IMR-90 (cell line): ENCODE measurements around the gene BEAN1.
"Not testable (repeated sequence)": the region's sequence is repeated elsewhere in the genome, so short reads cannot be mapped to it uniquely, and the experiment has no call there.

Experiments used
- BHLHE40 ChIP-seq: fragments of 150-350 bp; IDR thresholded peaks from 2 replicates; pipeline ENCODE4 v1.6.1; 2016; ENCODE audit warnings: mild to moderate bottlenecking, low read depth, low read length
- CEBPB ChIP-seq: IDR thresholded peaks from 2 replicates; pipeline ENCODE4 v1.6.1; 2012; ENCODE audit warnings: low read depth, low read length, improper control_type of control experiment
- CHD1 ChIP-seq: IDR thresholded peaks from 2 replicates; pipeline ENCODE4 v1.6.1; 2012; ENCODE audit warnings: low read depth, low read length, improper control_type of control experiment
- FOS ChIP-seq: fragments of 150-350 bp; IDR thresholded peaks from 2 replicates; pipeline ENCODE4 v1.6.1; 2016; ENCODE audit warnings: low read depth, low read length
- MAFK ChIP-seq: IDR thresholded peaks from 2 replicates; pipeline ENCODE4 v1.6.1; 2012; ENCODE audit warnings: low read depth, low read length, improper control_type of control experiment
- MAZ ChIP-seq: IDR thresholded peaks from 2 replicates; pipeline ENCODE4 v1.6.1; 2012; ENCODE audit warnings: low read depth, mild to moderate bottlenecking, low read length, improper control_type of control experiment, moderate library complexity, borderline replicate concordance
- MXI1 ChIP-seq: IDR thresholded peaks from 2 replicates; pipeline ENCODE4 v1.6.1; 2012; ENCODE audit warnings: low read depth, mild to moderate bottlenecking, low read length, moderate library complexity, borderline replicate concordance
- POLR2A ChIP-seq: IDR thresholded peaks from 2 replicates; pipeline ENCODE4 v1.6.1; 2012; ENCODE audit warnings: mild to moderate bottlenecking, low read depth, low read length
- RAD21 ChIP-seq: IDR thresholded peaks from 2 replicates; pipeline ENCODE4 v1.6.1; 2012; ENCODE audit warnings: low read length, improper control_type of control experiment
- RCOR1 ChIP-seq: IDR thresholded peaks from 2 replicates; pipeline ENCODE4 v1.6.1; 2012; ENCODE audit warnings: mild to moderate bottlenecking, low read length, improper control_type of control experiment; ENCODE audit not compliant: insufficient replicate concordance
- RFX5 ChIP-seq: IDR thresholded peaks from 2 replicates; pipeline ENCODE4 v1.8.0; 2012; ENCODE audit warnings: low read depth, mild to moderate bottlenecking, low read length, moderate library complexity
- SMC3 ChIP-seq: fragments of 150-350 bp; IDR thresholded peaks from 2 replicates; pipeline ENCODE4 v1.6.1; 2016; ENCODE audit warnings: low read depth, mild to moderate bottlenecking, antibody characterized with exemption, low read length, moderate library complexity
- TF ChIP-seq, protein P1 (sequence below): conservative IDR thresholded peaks from 2 replicates; pipeline ENCODE4 v1.5.1; 2012; ENCODE audit warnings: mild to moderate bottlenecking, low read depth, low read length, improper control_type of control experiment
- TF ChIP-seq, protein P2 (sequence below): fragments of 150-350 bp; IDR thresholded peaks from 2 replicates; pipeline ENCODE4 v1.6.1; 2017; ENCODE audit warnings: mild to moderate bottlenecking, antibody characterized with exemption, low read length, low read depth

DNA sequence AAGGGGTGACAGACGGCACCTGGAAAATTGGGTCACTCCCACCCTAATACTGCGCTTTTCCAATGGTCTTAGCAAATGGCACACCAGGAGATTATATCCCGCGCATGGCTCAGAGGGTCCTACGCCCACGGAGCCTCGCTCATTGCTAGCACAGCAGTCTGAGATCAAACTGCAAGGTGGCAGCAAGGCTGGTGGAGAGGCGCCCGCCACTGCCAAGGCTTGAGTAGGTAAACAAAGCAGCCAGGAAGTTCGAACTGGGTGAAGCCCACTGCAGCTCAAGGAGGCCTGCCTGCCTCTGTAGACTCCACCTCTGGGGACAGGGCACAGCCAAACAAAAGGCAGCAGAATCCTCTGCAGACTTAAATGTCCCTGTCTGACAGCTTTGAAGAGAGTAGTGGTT is 69.1 kb downstream of the BEAN1 start:
- TF ChIP-seq, protein P1, sequence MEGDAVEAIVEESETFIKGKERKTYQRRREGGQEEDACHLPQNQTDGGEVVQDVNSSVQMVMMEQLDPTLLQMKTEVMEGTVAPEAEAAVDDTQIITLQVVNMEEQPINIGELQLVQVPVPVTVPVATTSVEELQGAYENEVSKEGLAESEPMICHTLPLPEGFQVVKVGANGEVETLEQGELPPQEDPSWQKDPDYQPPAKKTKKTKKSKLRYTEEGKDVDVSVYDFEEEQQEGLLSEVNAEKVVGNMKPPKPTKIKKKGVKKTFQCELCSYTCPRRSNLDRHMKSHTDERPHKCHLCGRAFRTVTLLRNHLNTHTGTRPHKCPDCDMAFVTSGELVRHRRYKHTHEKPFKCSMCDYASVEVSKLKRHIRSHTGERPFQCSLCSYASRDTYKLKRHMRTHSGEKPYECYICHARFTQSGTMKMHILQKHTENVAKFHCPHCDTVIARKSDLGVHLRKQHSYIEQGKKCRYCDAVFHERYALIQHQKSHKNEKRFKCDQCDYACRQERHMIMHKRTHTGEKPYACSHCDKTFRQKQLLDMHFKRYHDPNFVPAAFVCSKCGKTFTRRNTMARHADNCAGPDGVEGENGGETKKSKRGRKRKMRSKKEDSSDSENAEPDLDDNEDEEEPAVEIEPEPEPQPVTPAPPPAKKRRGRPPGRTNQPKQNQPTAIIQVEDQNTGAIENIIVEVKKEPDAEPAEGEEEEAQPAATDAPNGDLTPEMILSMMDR: not testable (repeated sequence)
- not testable (repeated sequence) for TF ChIP-seq RAD21, POLR2A, CEBPB, RCOR1, FOS, MAZ, MAFK, RFX5, BHLHE40, MXI1, CHD1, SMC3
- TF ChIP-seq, protein P2, sequence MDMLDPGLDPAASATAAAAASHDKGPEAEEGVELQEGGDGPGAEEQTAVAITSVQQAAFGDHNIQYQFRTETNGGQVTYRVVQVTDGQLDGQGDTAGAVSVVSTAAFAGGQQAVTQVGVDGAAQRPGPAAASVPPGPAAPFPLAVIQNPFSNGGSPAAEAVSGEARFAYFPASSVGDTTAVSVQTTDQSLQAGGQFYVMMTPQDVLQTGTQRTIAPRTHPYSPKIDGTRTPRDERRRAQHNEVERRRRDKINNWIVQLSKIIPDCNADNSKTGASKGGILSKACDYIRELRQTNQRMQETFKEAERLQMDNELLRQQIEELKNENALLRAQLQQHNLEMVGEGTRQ: not testable (repeated sequence)
